Mesenteric fat pad (tissue), 1 donor: Measurements from ENCODE around the gene WIPF1. TPM values are rescaled to one million over a fixed set of nuclear protein-coding genes. Genes with fewer than 3 reads are reported as not detected.

Experiments used
- DNase-seq: peaks from one replicate; pipeline ENCODE4 v3.0.0-alpha.2; 2020; ENCODE audit warnings: low spot score
- total RNA-seq: library from RNA; stranded (reverse); fragmentation: NEBNext Ultra II Directional; extraction: Animal tissue kit (Norgen Biotek cat#: 25700); gene quantifications from one replicate; pipeline ENCODE4 v1.2.1, GENCODE V29; 2021
- donor health status: DM: yes; HTN: yes; CAD: no.

The WIPF1 gene
- total RNA-seq, 1 donor from 2014 or later = 84.0 TPM

DNA sequence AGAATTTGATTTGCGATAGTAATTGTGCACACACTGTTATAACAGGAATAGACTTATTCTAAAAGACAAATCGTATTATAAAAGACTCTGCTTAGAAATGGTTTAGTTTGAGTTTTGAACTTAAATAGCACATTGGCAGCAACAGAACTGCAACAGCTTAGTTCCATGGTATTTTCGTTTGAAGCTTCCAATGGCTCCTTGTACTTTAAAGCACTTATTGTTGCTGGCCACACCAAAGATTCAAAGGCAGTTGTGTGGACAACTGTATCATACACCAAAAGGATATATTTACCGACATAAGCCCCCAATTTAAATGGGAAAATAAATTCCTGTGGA lies 627 bp downstream of the WIPF1 start:
- DNase-seq = no peak

GRCh38 chr2:174595891-174596397 lies 1.7 kb downstream of the WIPF1 start:
- DNase-seq = no peak

- no peak for DNase-seq
Measured at GRCh38 chr2:174595116-174595809, 2.3 kb downstream of the WIPF1 start.

DNA sequence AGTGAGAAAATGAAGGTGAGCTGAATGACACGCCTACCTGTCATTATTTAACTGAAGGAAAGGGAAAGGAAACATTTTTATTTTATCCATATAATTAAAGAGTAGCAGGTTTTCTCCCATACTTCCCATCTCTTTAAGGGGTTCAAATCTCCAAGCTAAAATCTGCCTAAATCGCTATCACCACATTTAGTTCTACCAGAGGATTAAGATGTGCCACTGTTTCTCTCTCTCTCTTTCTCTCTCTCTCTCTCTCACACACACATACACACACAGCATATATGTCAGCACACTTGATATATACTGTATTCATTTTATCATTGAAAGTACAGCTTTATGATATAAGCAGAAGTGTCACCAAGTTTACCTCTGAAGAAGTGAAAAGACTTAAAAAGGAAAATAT lies 3.1 kb downstream of the WIPF1 start:
- no peak for DNase-seq

DNA sequence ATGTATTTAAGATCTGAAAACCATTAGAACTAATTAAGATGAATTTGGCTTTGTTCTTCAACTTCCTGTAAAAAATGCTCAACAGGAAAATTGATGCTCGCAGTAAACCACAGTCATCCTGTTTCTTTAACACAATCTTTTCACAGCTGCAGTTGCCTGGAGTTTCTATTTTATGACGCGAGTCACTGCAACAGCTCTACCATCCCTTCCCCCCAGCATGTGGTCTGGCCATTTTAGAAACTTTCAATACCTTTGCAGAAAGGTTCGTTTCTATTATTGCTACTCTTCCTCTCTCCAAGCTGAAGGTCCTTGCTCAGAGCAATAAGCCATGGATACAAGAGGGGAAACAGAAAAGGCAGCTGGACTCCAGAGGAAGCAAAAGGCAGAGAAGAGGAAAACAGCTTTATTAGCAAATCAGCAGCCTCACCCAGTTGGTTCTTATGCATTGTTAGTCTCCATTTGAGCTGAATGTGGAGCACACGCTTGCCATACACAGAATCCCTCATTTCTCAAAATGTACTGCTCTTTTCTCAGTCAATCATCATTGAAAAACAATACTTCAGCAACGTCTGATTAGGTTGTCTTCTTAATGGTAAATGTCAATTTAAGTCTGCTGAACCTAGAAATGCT lies 3.9 kb downstream of the WIPF1 start:
- no peak for DNase-seq

- DNase-seq = no peak
Measured at GRCh38 chr2:174593041-174593440, 4.6 kb downstream of the WIPF1 start.

DNA sequence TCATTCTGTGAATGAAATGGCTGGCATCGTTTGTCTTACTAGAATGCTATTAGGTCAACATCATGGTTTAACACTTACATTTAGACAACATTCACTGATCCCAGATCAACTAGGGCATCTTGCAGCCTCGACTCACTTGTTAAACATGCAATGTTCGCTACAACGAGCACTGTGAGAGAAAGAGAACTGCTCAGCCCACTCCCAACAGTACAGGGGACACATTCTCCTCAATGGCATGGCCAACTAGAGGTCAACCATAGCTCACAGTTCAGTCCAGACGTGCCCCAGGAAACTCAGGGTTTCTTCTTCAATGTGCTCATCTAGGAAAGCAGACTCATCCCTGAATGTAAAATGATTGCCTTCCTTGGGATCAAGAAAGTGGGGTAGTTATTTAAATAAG lies 5.9 kb downstream of the WIPF1 start:
- no peak for DNase-seq

DNA sequence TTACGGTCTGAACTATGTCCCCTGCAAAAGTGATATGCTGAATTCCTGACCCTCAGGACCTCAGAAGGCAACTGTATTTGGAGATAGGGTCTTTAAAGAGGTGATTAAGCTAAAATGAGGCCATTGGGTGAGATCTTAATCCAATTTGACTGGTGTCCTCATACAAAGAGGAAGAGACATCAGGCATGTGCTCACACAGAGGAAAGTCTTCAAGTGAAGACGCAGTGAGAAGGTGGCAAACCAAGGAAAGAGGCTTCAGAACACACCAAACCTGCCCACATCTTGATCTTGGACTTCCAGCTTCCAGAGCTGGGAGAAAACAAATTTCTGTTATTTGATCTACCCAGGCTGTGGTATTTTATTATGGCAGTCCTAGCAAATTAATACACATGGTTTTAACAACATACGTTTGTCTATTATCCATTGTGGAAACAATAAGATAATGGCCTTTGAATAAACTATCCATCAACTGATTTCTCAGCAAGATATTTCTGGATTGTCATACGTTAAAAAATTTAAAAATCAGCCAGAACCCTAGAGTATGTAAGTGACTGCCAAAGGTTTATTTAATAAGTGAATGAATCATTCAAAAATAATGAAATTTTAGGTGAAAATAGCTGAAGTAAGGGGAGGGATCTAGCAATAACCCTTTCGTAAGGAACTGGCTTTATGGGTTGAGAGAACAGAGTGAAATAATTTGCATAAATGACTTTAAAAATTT lies 6.5 kb downstream of the WIPF1 start:
- DNase-seq = no peak

DNA sequence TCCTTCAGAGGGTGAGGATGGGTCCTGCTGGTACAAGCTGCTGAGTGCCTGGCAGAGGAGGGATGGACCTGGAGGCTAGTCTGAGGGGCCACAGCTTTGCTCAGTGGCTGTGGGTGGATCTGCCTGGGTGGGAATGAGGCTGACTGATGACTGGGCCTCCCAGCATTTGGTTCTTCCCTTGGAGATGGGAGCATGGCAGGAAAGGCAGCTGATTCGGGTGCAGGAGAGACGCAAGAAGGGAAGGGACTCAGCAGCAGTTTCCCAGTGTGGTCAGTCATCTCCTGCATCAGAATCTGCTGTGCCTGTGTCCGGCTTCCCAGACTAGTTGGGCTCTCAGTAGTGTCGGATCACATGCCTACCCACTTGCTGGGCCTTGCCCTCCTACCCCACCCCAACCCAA lies 7.3 kb downstream of the WIPF1 start:
- no peak for DNase-seq

DNA sequence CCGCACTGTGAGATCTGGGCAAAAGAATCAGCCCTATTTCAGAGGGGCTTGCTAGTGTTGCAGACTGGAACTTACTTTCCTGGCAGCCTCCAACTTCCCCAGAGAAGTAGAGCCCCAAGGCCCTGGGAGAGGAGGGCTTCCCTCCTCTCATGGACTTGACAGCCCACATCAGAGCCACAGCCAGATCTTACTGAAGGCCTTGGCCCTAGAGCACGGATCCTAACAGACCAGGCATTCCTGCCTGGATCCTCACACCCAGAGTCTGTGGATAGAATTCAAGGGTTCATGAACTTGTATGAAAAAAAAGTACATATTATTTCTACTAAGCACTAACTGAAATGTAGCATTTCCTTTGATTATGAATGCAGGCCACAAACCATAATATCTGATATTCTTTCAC lies 8.3 kb downstream of the WIPF1 start:
- DNase-seq = no peak

GRCh38 chr2:174588463-174588862 lies 9.1 kb downstream of the WIPF1 start:
- DNase-seq = no peak

- no peak for DNase-seq
Measured at GRCh38 chr2:174587579-174587978, 10.0 kb downstream of the WIPF1 start.

DNA sequence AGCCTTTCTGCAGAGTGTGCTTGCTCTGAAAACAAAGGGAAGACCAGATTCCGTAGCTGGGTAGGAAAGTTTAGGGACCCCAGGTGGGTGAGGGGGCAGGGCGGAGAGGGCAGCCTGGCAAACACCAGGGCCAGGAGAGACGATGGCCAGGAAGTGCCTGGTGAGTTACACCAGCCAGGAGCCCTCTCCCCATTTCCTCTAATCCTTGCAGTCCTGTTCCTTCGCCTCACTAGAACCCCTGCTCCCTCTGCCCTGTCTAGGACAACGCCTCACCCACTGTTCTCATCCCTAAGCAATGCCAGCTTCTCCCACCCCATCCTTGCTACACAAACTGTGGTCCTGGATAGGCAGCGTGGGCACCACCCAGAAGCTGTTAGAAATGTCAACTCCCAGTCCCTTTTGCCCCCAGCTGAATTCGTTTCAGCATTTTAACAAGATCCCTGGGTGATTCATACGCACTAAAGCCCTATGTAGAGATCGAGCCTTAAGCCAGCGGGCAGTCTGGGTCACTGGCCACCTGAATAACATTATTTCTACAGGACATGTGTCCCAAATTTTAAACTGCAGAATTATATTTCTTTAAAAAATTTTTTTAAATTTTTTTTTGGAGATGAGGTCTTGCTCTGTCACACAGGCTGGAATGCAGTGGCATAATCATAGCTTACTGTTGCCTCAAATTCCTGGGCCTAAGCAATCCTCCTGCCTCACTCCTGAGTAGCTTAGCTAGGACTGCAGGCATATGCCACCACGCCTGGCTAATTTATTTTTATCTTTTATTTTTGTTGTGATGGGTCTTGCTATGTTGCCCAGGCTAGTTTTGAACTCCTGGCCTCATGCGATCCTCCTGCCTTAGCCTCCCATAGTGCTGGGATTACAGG lies 10.9 kb downstream of the WIPF1 start:
- DNase-seq = no peak

- DNase-seq = no peak
Measured at GRCh38 chr2:174585657-174586252, 11.8 kb downstream of the WIPF1 start.

GRCh38 chr2:174585146-174585545 lies 12.5 kb downstream of the WIPF1 start:
- no peak for DNase-seq

DNA sequence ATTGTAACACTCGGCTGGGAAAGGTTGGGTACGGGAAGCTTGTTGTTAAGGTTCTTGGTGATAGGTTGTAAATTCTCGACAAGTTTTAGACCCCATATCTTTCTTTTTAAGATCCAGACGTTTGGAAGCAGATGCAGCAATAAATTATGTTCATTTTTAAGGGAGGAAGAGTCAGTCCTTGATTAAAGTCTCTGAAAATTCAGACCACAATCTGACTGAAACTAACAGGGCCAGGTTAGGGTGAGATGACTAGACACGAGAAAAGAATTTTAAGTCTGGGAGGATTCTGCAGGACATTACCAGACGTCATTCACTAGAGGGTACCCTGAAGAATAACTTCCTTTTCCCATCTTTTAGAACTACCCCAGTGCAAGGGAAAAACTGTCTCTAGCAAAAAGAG lies 16.1 kb downstream of the WIPF1 start:
- no peak for DNase-seq

- no peak for DNase-seq
Measured at GRCh38 chr2:174580951-174581350, 16.7 kb downstream of the WIPF1 start.

- no peak for DNase-seq
Measured at GRCh38 chr2:174577967-174578589, 19.5 kb downstream of the WIPF1 start.

- DNase-seq = no peak
Measured at GRCh38 chr2:174575124-174575776, 22.4 kb downstream of the WIPF1 start.

- no peak for DNase-seq
Measured at GRCh38 chr2:174574657-174575056, 22.9 kb downstream of the WIPF1 start.
